ENCODE results near the gene FOXL3.
"Not testable (repeated sequence)": the region's sequence is repeated elsewhere in the genome, so short reads cannot be mapped to it uniquely, and the experiment has no call there.

Gene FOXL3

DNA sequence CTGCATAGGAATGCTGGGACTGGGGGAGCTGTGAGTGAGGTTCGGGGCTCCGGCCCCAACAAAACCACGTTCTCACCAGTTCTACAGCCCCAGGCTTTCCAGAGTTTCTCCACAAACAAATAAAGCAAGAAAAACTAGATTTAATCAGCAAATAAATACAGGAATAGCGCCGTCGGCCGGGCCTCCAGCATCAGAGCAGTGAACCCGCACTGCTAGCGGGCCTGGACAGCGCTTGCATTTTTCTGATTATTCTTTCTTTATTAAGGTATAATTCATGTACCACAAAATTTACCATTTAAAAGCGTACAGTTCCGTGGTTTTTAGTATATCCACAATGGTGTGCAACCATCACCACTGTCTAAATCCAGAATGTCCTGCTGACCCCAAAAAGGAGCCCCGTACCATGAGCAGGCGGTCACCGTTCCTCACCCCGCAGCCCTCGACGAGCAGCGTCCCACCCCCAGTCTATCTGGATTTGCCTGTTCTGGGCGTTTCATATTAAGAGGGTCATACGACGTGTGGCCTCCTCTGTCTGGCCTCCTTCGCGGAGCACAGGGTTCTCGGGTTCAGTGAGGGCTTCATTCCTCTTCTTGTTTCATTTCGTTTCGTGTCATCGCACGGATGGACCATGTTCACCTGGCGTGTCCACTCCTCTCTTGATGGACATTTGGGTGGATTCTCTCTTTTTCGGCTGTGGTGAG is 35.5 kb upstream of the FOXL3 start:
- FAIRE-seq (no peak), DNase-seq (ENCODE audit: low spot score) (no peak)

DNA sequence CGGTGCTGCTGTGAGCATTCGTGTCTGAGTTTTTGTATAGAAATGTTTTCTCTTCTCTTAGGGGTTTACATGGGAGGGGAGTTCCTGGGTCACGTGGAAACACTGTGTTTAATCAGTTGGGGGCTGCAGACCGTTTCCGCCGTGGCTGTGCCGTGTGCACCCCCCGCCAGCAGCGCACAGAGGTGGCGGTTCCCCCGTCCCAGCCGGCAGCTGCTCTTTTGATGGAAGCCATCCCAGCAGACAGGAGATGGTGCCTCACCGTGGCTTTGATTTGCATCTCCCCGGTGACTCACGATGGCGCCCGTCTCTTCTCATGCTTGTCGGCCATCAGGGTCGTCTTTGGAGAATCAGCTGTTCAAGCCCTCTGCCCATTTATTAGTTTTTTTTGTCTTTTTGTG is 34.9 kb upstream of the FOXL3 start:
- DNase-seq (ENCODE audit: low spot score) (no peak), FAIRE-seq (no peak)

DNA sequence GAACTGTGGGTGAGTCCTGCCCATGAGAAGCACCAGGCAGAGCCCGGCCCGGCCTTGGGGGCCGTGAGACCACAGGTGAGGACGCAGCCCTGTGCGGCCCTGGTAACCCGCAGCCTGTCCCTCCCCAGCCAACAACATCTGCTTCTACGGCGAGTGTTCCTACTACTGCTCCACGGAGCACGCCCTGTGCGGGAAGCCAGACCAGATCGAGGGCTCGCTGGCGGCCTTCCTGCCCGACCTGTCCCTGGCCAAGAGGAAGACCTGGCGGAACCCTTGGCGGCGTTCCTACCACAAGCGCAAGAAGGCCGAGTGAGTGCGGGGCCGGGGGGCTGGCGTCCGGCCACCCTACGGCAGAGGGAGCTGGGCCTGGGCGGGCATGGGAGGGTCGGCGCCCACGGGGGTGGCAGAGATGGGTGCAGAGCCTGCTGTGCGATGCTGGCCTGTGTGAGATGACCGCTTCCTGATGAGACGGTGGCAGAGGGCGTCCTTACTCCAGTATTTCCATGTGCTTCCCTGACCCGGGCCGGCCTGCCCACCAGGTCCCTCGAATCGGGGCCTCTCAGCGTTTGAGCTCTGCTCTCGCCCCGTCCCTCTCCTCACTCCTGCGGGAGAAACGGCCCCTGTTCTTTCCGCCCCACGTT is 34.1 kb upstream of the FOXL3 start:
- DNase-seq (ENCODE audit: low spot score): no peak
- FAIRE-seq: no peak

DNA sequence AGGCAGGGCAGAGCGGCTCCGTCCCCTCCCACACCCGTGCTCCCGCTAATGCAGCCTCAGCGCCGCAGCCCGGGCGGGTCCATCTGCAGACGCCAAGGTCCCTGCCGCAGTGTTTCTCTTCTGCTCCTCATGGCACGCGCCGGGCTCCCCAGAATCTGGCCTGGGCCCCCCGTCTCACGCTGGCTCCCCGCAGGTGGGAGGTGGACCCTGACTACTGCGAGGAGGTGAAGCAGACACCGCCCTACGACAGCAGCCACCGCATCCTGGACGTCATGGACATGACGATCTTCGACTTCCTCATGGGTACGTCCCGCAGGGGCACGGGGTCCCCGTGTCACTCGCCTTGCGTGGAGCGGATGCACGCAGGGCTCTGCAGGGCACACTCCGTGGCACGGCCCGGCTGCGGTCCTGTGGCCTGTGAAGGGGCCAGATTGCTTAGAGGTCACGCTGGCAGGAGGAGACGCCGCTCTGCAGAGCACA is 33.5 kb upstream of the FOXL3 start:
- FAIRE-seq (no peak), DNase-seq (ENCODE audit: low spot score) (no peak)

DNA sequence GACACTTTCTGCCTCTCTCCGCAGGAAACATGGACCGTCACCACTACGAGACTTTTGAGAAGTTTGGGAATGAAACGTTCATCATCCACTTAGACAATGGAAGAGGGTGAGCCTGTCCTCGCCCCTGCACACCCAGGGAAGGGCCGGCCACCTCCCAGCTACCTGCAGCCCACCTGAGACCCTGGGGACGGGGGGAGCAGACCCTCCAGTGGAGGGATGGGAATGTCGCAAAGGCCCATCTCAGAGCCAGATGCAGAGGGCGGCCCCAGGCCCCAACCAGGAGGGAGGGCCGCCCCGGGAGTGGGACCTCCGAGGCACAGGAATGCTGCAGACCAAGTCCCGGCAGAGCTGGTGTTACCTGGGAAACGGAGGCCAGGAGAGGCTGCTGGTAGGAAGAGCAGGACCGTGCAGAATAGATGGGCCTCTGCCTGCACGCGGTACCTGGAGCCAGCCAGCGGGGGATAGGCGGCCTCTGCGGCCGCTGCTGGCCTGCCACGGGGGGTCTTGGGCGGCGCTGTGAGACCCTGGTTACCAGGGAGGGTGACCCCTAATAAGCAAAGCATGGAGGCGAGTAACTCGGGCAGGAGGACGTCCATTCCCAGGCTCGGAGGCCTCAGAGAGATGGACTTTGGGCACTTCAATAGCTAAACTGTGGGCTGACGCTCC is 32.9 kb upstream of the FOXL3 start:
- no peak for FAIRE-seq
- DNase-seq (ENCODE audit: low spot score): no peak

DNA sequence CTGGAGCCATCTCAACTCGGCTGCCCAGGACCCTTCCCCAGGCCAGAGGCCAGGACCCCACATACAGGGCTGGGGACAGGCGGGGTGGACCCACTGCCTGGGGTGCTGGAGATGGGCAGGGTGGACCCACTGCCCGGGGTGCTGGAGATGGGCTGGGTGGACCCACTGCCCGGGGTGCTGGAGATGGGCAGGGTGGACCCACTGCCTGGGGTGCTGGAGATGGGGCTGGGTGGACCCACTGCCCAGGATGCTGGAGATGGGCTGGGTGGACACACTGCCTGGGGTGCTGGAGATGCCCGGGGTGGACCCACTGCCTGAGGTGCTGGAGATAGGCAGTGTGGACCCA is 32.4 kb upstream of the FOXL3 start:
- FAIRE-seq (no peak), DNase-seq (ENCODE audit: low spot score) (no peak)

DNA sequence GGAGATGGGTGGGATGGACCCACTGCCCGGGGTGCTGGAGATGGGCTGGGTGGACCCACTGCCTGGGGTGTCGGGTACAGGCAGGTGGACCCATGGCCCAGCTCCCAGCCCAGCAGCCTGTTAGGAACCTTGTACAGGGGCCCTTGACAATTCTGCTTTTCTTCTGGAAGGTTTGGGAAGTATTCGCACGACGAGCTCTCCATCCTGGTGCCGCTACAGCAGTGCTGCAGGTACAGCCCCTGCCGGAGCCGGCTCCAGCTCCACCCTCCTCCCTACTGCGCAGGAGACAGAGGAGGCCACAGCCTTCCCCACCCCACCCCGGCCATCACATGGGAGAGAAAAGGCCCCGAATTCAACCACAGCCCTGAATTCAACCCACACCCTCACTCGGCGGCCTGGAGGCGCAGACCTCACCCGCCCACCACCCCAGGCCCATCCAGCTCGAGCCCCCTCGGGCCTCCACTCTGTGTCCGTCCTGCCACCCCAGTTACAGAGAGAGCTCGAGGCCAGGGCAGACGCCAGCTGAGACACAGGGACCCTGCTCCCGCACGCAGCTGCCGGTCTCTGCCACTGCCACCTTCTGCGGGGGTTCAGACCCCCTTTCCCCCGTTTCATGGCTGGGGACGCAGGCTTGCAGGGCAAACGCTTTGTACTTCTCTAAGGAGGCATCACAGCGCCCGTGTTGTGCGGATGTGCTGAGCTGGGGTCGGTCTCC is 31.3 kb upstream of the FOXL3 start:
- DNase-seq (ENCODE audit: low spot score) (no peak), FAIRE-seq (no peak)

DNA sequence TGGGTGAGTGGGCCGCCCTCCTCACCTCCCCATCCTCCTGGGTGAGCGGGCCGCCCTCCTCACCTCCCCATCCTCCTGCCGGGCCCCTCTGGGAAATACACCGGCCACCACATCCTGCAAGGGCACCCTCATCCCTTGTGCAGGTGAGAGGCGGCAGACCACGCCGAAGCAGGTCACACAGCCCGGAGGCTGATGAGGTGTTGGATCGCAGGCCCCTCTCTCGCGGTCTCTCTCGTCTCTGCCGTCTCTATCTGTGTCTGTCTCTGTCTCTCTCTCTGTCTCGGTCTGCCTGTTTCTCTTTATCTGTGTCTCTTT is 30.8 kb upstream of the FOXL3 start:
- FAIRE-seq (no peak), DNase-seq (ENCODE audit: low spot score) (no peak)

DNA sequence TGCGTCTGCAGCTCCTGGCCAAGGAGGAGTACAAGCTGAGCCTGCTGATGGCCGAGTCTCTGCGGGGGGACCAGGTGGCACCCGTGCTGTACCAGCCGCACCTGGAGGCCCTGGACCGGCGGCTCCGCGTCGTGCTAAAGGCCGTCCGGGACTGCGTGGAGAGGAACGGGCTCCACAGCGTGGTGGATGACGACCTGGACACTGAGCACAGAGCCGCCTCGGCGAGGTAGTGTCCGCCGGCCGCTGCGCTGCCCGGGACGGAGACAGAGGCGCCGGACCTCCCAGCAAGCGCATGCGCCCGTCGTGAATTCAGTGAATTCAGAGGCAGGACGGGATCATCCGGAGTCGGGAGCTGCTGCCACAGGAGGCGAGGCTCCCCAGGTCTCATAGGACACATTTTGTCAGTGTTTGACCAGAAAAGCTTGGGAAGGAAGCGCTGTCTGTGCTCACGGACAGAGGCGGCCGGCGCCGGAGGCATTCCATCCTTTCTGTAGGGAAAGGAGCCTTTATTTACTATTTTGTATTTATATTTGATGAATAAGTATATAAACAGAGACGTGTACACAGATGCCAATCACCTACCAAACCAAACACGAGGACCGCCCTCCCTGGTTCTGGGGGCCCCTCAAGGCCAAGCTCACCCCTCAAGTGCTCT is 30.1 kb upstream of the FOXL3 start:
- FAIRE-seq (no peak), DNase-seq (ENCODE audit: low spot score) (no peak)

DNA sequence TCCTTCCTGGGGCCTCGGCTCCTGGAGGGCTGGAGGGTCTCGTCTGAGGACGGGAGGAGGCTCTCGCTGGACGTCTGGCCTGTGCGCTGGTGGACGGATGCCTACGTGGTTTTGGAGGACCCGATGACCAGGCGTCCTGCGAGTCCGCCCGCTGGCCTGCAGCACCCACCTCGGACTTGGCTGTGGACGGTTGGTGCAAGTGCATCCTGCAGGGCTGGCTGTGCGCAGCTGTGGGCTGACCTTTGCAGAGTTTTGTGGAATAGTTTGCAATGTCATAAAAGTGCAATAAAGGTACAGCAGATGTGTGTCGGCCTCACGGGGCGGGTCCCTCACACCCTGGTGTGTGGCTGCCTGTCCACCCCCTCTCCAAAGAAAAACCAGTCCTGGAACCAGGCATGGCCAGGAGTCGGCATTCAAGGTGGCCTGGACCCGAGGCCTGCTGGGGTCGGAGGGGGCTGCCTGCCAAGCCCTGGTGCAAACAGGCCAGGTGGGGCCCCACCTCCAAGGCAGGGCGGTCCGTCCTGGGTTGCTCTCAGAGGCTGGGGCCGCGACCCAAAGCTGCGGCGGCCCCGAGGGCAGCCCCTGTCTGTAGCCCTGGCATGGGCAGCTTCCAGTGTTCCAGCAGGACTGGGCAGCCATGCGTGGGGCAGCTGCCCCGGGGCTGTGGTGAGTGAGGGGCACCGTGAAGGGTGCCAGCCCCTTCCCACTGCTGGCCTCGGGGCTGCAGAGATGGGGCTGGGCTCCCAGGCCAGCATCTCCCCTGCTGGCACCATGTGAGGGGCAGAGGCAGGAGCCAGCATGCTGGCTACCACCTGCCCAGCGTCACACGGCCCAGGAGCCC is 29.3 kb upstream of the FOXL3 start:
- DNase-seq (ENCODE audit: low spot score) (no peak), FAIRE-seq (no peak)

DNA sequence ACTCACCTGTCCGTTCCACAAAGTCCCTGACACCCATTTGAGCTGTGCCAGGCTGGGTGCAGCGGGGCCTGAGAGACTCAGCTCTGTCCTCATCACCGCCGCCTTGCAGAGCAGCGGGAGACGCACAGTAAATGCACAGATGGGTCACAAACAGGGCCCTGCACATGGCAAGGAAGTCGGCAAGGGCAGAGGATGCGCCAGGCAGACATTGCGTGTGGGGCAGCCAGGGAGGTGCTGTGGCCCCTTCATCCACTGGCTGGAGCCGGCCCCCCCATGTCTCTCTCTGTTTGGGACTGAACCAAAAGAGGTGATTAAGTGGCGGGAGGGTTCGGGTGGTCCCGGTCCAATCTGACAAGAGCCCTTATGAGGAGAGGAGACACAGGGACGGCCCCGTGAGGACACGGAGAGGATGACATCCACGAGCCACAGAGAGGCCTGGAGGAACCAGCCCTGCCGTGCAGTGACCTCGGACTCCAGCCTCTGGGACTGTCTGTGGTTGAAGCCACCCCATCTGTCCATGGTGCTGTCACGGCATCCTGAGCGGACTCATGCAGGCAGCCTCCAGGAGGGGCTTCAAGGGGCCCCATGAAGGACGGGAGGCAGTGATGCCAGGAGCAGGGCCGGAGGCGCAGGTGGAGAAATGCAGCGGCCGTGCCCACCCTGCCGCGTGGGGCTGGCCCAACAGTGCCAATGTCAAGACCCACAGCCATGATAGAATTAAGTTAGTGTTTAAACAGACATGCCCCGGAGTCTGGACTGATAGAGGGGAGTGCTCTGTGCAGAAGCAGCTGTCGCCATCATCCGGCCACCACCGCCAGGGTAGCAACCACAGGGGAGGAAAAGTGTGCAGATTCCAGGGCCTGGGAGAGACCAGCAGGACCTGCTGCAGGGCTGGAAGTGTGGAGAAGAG is 28.4 kb upstream of the FOXL3 start:
- FAIRE-seq: no peak

DNA sequence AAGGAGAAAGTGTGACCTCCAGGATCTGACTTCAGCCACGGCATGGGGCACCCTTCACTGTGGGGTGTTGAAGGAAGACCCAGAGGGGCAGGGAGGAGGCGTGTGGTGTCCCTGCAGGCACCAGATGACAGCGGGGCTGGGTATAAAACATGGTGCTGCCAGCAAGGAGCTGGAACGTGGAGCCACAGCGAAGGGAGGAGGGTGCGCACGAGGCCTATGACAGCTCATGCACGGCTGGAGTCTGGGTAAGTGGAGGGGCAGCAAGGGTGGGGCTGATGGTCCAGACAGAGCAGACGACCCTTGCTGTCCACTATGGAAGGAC is 27.8 kb upstream of the FOXL3 start:
- no peak for FAIRE-seq
- no peak for DNase-seq (ENCODE audit: low spot score)

More for the DNA sequence above, 28.4 kb upstream of the FOXL3 start:
- no peak for DNase-seq (ENCODE audit: low spot score)

DNA sequence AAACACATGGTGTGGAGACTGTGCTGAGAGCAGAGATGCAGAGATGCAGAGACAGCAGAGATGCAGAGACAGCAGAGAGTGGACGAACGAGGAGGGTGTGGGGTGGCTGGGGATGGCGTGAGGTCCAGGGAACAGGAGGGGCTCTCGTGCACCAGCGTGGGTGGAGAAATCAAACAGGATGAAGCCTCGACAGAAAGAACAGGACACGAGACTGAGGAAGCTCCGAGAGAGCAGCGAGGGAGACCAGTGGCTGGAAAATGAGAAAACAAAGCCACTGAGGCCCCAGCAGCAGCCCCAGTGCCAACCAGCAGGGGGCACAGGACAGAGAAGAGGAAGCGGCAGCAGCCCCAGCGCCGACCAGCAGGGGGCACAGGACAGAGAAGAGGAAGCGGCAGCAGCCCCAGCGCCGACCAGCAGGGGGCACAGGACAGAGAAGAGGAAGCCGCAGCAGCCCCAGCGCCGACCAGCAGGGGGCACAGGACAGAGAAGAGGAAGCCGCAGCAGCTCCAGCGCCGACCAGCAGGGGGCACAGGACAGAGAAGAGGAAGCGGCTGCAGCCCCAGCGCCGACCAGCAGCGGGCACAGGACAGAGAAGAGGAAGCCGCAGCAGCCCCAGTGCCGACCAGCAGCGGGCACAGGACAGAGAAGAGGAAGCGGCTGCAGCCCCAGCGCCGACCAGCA is 27.2 kb upstream of the FOXL3 start:
- FAIRE-seq; DNase-seq (ENCODE audit: low spot score): not testable (repeated sequence)

DNA sequence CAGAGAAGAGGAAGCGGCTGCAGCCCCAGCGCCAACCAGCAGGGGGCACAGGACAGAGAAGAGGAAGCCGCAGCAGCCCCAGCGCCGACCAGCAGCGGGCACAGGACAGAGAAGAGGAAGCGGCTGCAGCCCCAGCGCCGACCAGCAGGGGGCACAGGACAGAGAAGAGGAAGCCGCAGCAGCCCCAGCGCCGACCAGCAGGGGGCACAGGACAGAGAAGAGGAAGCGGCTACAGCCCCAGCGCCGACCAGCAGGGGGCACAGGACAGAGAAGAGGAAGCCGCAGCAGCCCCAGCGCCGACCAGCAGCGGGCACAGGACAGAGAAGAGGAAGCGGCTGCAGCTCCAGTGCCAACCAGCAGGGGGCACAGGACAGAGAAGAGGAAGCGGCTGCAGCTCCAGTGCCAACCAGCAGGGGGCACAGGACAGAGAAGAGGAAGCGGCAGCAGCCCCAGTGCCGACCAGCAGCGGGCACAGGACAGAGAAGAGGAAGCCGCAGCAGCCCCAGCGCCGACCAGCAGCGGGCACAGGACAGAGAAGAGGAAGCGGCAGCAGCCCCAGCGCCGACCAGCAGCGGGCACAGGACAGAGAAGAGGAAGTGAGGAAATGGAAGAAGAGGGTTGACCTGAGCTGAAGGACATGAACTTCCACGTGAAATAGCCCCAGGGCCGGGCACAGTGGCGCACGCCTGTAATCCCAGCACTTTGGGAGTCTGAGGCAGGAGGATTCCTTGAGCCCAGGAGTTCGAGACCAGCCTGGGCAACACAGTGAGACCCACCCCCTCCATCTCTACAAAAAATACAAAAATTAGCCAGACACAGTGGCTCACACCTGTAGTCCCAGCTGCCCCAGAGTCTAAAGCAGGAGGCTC is 26.3 kb upstream of the FOXL3 start:
- DNase-seq (ENCODE audit: low spot score): not testable (repeated sequence)

DNA sequence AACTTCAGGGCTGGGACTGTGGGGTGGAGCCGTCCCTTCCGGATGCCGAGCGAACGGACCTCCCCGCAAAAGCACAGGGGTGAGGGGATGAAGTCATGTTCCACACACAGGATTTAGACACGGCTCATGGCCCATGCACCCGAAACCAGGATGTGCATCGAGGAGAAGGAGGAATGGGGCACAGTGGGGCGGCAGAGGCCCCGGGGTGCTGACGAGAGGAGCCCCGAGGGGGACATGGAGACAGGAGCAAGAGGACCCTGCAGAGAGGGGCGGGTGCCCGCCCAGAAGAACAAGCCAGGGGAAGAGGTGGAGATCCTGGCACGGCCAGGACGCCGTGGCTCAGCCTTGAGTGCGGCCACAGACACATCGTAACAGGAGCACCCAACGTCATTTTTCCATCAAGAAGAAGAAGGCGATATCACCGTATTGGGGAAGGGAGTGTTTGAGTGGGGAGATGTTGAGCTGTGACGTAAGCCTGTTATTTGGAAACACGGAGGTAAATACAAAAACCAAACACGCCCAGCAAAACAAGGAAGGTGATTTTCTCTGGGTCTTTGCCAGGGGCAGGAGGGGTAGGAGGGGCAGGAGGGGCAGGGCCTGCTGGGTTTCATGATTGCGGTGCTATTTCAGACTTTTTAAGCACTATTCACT is 25.3 kb upstream of the FOXL3 start:
- no peak for DNase-seq (ENCODE audit: low spot score)
- FAIRE-seq: no peak

More for the DNA sequence above, 26.3 kb upstream of the FOXL3 start:
- not testable (repeated sequence) for FAIRE-seq

DNA sequence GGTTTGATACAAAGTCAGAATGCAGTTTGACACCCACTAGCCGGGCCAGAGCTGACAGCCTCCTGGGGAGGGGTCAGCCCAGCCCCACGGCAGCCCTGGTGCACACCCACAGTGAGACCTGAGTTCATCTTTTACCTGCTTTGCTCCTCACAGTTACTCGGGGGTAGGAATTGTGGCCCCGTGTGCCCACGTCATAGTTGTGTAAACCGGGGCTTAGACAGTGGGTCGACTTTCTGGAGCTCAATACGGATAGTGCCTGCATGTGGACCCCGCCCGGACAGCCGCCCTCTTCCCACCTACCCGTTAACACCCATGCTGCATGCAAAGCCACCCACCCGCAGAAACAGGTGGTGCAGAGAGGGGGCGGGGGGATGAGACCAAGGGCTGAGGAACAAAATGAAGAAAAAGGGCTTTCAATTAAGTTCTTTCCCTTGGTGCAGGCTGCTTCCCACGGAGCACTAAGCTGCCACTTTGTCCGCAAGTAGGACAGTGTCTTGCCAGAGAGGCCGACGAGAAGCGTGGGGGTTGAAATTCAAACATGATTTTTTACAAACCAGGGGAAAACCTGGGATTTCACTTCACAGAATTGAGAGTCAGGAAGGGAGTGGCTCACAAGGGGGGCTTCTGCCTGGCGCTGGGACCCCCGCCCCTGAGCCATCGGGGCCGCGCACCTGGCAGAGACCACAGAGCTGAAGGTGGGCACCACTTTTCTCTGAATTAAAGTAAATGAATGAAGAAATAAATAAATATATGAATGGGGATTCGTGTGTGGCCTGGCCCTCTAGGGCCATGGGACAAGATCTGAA is 24.6 kb upstream of the FOXL3 start:
- no peak for DNase-seq (ENCODE audit: low spot score)
- FAIRE-seq: no peak
